Osteoblast (primary cell): ENCODE data around the gene LHFPL3. TPM values are rescaled to one million over a fixed set of nuclear protein-coding genes. Genes with fewer than 3 reads are reported as not detected.
A peak's percentile ranks its signal among the peaks of the same experiment; 100 is the strongest.

ENCODE experiments used
- DNase-seq: peaks from one replicate; pipeline ENCODE4 v3.0.0; 2011; ENCODE audit warnings: low spot score, mixed read lengths; ENCODE audit not compliant: insufficient read length; ENCODE audit errors: missing footprints
- H2AFZ ChIP-seq: 2 replicates; pipeline ENCODE4 v1.6.0; 2011; ENCODE audit warnings: mild to moderate bottlenecking, low read length
- H3K27ac ChIP-seq: 2 replicates; pipeline ENCODE4 v1.5.1; 2011; ENCODE audit warnings: mild to moderate bottlenecking, low read depth, low read length, moderate library complexity
- H3K27me3 ChIP-seq: 2 replicates; pipeline ENCODE4 v1.6.0; 2012; ENCODE audit warnings: mild to moderate bottlenecking, control low read depth, inconsistent platforms, low read length, moderate library complexity; ENCODE audit not compliant: insufficient read depth
- H3K36me3 ChIP-seq: 2 replicates; pipeline ENCODE4 v1.5.1; 2011; ENCODE audit warnings: mild to moderate bottlenecking, low read length, control low read depth, moderate library complexity; ENCODE audit not compliant: insufficient read depth
- H3K4me1 ChIP-seq: 2 replicates; pipeline ENCODE4 v1.5.1; 2011; ENCODE audit warnings: mild to moderate bottlenecking, low read length, control low read depth, moderate library complexity; ENCODE audit not compliant: insufficient read depth
- H3K4me2 ChIP-seq: 2 replicates; pipeline ENCODE4 v1.6.0; 2011; ENCODE audit warnings: mild to moderate bottlenecking, low read length; ENCODE audit not compliant: insufficient read depth
- H3K4me3 ChIP-seq: fragments of 200-600 bp; sonication (generic); 3 replicates; pipeline ENCODE4 v1.5.1; 2012; ENCODE audit warnings: mild to moderate bottlenecking, low read length, inconsistent platforms; ENCODE audit not compliant: insufficient read depth
- H3K79me2 ChIP-seq: 2 replicates; pipeline ENCODE4 v1.6.0; 2012; ENCODE audit warnings: mild to moderate bottlenecking, low read length, control low read depth, inconsistent platforms; ENCODE audit not compliant: insufficient read depth
- H3K9me3 ChIP-seq: 2 replicates; pipeline ENCODE4 v1.5.1; 2011; ENCODE audit warnings: low read depth, low read length, control low read depth
- H4K20me1 ChIP-seq: 2 replicates; pipeline ENCODE4 v1.6.0; 2012; ENCODE audit warnings: mild to moderate bottlenecking, low read length, control low read depth; ENCODE audit not compliant: insufficient read depth
- CTCF ChIP-seq: IDR thresholded peaks from 2 replicates; pipeline ENCODE4 v1.5.1; 2011; ENCODE audit warnings: mild to moderate bottlenecking, low read depth, low read length, moderate library complexity; ENCODE audit errors: extremely low read depth
- total RNA-seq: library from RNA; depleted of rRNA; stranded (reverse); fragments of >200 nt; gene quantifications from 2 replicates; pipeline ENCODE4 v1.2.3, GENCODE V29; 2012

Gene LHFPL3
- total RNA-seq, 1 donor: not detected

DNA sequence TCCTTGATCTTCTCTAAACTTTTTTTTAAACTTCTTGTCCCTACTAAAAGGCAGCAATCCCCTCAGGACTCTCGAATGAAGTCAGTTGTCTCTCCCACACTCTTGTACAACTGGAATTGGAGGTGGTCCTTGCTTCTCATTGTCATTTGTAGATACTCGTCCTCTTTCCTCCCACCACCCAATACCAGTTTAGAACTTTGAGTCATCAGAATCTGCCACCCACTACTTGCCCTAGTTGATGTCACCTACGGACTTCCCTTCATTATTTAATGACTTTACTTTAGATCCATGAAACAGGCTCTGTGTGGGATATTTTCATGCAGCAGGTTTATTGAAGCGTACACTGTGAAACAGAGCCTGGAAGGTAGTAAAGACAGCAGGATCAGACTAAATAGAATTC is 28.6 kb upstream of the LHFPL3 start:
- H4K20me1 ChIP-seq: no peaks in the 10 kb centered on the region
- no peaks in the 10 kb centered on the region for H3K27me3 ChIP-seq
- no peak for TF ChIP-seq CTCF
- no peak overlapping the region for H3K4me2 ChIP-seq
- no peak for DNase-seq
- H3K4me3 ChIP-seq: no peak overlapping the region
- H3K36me3 ChIP-seq: no peaks in the 10 kb centered on the region
- H2AFZ ChIP-seq: no peak overlapping the region
- H3K79me2 ChIP-seq: no peaks in the 10 kb centered on the region
- no peaks in the 10 kb centered on the region for H3K4me1 ChIP-seq
- no peaks in the 10 kb centered on the region for H3K9me3 ChIP-seq
- H3K27ac ChIP-seq: no peak overlapping the region

- Histone ChIP-seq H4K20me1 (no peaks in the 10 kb centered on the region), H3K27ac (no peak overlapping the region), H3K4me3 (no peak overlapping the region), H3K4me1 (no peaks in the 10 kb centered on the region), H3K79me2 (no peaks in the 10 kb centered on the region), H3K36me3 (no peaks in the 10 kb centered on the region), H3K27me3 (no peaks in the 10 kb centered on the region), H2AFZ (no peak overlapping the region), H3K4me2 (no peak overlapping the region), H3K9me3 (no peaks in the 10 kb centered on the region)
- TF ChIP-seq CTCF: no peak
- DNase-seq: no peak
These were observed 21.6 kb upstream of the LHFPL3 start for GRCh38 chr7:104306793-104307192.

- DNase-seq: no peak
- Histone ChIP-seq H3K27ac (no peak overlapping the region), H3K27me3 (no peaks in the 10 kb centered on the region), H3K79me2 (no peaks in the 10 kb centered on the region), H3K4me3 (no peak overlapping the region), H3K4me2 (no peak overlapping the region), H4K20me1 (no peaks in the 10 kb centered on the region), H2AFZ (no peak overlapping the region), H3K36me3 (no peaks in the 10 kb centered on the region), H3K4me1 (no peaks in the 10 kb centered on the region), H3K9me3 (no peaks in the 10 kb centered on the region)
- no peak for TF ChIP-seq CTCF
These were observed 10.3 kb upstream of the LHFPL3 start for GRCh38 chr7:104317948-104318629.

DNA sequence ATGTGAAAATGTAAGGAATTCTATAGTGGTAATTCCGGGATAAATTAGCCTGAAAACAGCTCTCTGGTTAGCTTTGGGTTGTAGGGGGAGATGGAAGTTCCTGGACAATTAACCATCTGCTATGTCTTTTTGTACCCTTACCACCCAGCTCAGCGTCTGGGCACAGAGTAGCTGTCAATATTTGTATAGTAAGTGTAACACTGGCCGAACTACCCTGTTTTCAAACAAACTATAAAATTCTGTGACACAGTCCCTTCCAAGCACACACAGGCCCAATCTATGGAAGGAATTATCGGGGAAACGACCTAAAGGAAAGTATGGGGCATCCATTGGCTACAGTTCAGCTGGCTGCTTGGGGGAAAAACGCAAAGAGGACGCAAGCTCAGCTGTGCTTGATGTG is 869 bp upstream of the LHFPL3 start:
- DNase-seq: peak; percentile 50
- no peak overlapping the region for H3K27ac ChIP-seq
- no peak overlapping the region for H2AFZ ChIP-seq
- no peaks in the 10 kb centered on the region for H4K20me1 ChIP-seq
- no peak overlapping the region for H3K4me3 ChIP-seq
- no peak for TF ChIP-seq CTCF
- peaks cover 35% of the 10 kb centered on the region for H3K27me3 ChIP-seq
- no peak overlapping the region for H3K4me2 ChIP-seq
- no peaks in the 10 kb centered on the region for H3K79me2 ChIP-seq
- H3K36me3 ChIP-seq: no peaks in the 10 kb centered on the region
- H3K9me3 ChIP-seq: no peaks in the 10 kb centered on the region
- no peaks in the 10 kb centered on the region for H3K4me1 ChIP-seq
